Uterine smooth muscle cell (primary cell): ENCODE results near the gene RIMS3. TPM values are rescaled to one million over a fixed set of nuclear protein-coding genes. Genes with fewer than 3 reads are reported as not detected.

Experiments used
- total RNA-seq: library from RNA; depleted of rRNA; stranded (reverse); fragments of >200 nt; gene quantifications from 2 replicates; pipeline ENCODE4 v1.2.3, GENCODE V29; 2014

The RIMS3 gene
- total RNA-seq = 0.44 and 0.50 TPM in 2 replicates

GRCh38 chr1:40665335-40666171 lies at the start of gene RIMS3:
TSS of gene RIMS3 (minus strand) at chr1:40665682. CDS start at chr1:40641925, 23,757 bp downstream.

GRCh38 chr1:40691538-40692428 lies 26.3 kb upstream of the RIMS3 start, which contains the start of gene NFYC:
TSS of gene NFYC (plus strand) at chr1:40691704. CDS start at chr1:40738844, 47,140 bp downstream.

Other genes starting within 250 kb of the RIMS3 start
- 2.2 and 5.3 TPM in 2 replicates for gene ZFP69B, start 215.2 kb downstream of the RIMS3 start, total RNA-seq
- 2.9 and 3.2 TPM in 2 replicates for gene ZFP69, start 188.4 kb downstream of the RIMS3 start, total RNA-seq
- gene EXO5, start 156.9 kb downstream of the RIMS3 start, total RNA-seq = 11.4 and 14.3 TPM in 2 replicates
- 2.2 and 5.1 TPM in 2 replicates for gene ZNF684, start 134.0 kb downstream of the RIMS3 start, total RNA-seq
- 21.5 and 23.8 TPM in 2 replicates for gene NFYC, start 26.0 kb upstream of the RIMS3 start, total RNA-seq
- under 0.01 TPM in 1 of 2 replicates, not detected in the other for gene KCNQ4, start 118.1 kb upstream of the RIMS3 start, total RNA-seq
- gene CITED4, start 196.7 kb upstream of the RIMS3 start, total RNA-seq = 3.3 and 4.6 TPM in 2 replicates